Ishikawa (cell line): ENCODE measurements around the gene TNFSF10.

Source experiments
- CEBPB ChIP-seq: IDR thresholded peaks from 2 replicates; pipeline ENCODE4 v1.6.1; 2012
- CREB1 ChIP-seq: IDR thresholded peaks from 2 replicates; pipeline ENCODE4 v1.6.1; 2012; ENCODE audit warnings: low read depth
- EGR1 ChIP-seq: IDR thresholded peaks from 2 replicates; pipeline ENCODE4 v1.6.1; 2012
- EP300 ChIP-seq: IDR thresholded peaks from 2 replicates; pipeline ENCODE4 v1.6.1; 2012; ENCODE audit warnings: borderline replicate concordance
- FOXM1 ChIP-seq: IDR thresholded peaks from 2 replicates; pipeline ENCODE4 v1.6.1; 2012; ENCODE audit warnings: low read depth, borderline replicate concordance
- MAX ChIP-seq: IDR thresholded peaks from 2 replicates; pipeline ENCODE4 v1.6.1; 2012
- NFIC ChIP-seq: IDR thresholded peaks from 2 replicates; pipeline ENCODE4 v1.6.1; 2012
- RAD21 ChIP-seq: IDR thresholded peaks from 2 replicates; pipeline ENCODE4 v1.6.1; 2012; ENCODE audit warnings: low read depth
- TAF1 ChIP-seq: IDR thresholded peaks from 2 replicates; pipeline ENCODE4 v1.6.1; 2012; ENCODE audit warnings: low read depth, mild to moderate bottlenecking
- TCF12 ChIP-seq: IDR thresholded peaks from 2 replicates; pipeline ENCODE4 v1.6.1; 2012; ENCODE audit warnings: low read depth
- TEAD4 ChIP-seq: IDR thresholded peaks from 2 replicates; pipeline ENCODE4 v1.6.1; 2012
- YY1 ChIP-seq: IDR thresholded peaks from 2 replicates; pipeline ENCODE4 v1.6.1; 2012; ENCODE audit warnings: low read depth
- ZBTB7A ChIP-seq: IDR thresholded peaks from 2 replicates; pipeline ENCODE4 v1.6.1; 2012; ENCODE audit warnings: low read depth
- TF ChIP-seq, protein P1 (sequence below): IDR thresholded peaks from 2 replicates; pipeline ENCODE4 v1.6.1; 2012
- TF ChIP-seq, protein P2 (sequence below): IDR thresholded peaks from 2 replicates; pipeline ENCODE4 v1.6.1; 2012; ENCODE audit warnings: low read depth, mild to moderate bottlenecking

The TNFSF10 gene

DNA sequence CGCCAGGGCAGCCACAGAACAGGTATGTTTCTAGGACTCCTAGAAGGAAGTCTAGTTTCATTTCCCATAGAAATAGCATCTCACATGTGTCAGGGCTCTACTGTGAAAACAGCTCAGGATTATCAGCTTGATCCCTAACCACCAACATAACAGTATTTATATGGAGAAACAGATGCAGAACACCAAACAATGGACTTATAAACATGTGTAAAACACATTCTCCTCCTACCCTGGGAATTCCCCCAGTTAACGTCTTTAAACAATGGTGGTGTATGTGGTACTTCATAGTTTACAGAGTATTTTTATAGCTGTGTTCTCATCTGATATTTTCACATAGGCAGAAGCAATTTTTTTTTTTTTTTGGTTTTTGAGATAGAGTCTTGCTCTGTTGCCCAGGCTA, 9.7 kb downstream of the TNFSF10 start:
- no peak for TF ChIP-seq MAX
- TF ChIP-seq NFIC = no peak
- no peak for TF ChIP-seq TEAD4
- TF ChIP-seq, protein P1, sequence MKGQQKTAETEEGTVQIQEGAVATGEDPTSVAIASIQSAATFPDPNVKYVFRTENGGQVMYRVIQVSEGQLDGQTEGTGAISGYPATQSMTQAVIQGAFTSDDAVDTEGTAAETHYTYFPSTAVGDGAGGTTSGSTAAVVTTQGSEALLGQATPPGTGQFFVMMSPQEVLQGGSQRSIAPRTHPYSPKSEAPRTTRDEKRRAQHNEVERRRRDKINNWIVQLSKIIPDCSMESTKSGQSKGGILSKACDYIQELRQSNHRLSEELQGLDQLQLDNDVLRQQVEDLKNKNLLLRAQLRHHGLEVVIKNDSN = no peak
- no peak for TF ChIP-seq YY1
- no peak for TF ChIP-seq RAD21
- TF ChIP-seq TCF12 = no peak
- TF ChIP-seq EGR1 = no peak
- TF ChIP-seq TAF1 = no peak
- no peak for TF ChIP-seq CEBPB
- TF ChIP-seq EP300 = no peak
- TF ChIP-seq ZBTB7A = no peak
- no peak for TF ChIP-seq CREB1
- TF ChIP-seq, protein P2, sequence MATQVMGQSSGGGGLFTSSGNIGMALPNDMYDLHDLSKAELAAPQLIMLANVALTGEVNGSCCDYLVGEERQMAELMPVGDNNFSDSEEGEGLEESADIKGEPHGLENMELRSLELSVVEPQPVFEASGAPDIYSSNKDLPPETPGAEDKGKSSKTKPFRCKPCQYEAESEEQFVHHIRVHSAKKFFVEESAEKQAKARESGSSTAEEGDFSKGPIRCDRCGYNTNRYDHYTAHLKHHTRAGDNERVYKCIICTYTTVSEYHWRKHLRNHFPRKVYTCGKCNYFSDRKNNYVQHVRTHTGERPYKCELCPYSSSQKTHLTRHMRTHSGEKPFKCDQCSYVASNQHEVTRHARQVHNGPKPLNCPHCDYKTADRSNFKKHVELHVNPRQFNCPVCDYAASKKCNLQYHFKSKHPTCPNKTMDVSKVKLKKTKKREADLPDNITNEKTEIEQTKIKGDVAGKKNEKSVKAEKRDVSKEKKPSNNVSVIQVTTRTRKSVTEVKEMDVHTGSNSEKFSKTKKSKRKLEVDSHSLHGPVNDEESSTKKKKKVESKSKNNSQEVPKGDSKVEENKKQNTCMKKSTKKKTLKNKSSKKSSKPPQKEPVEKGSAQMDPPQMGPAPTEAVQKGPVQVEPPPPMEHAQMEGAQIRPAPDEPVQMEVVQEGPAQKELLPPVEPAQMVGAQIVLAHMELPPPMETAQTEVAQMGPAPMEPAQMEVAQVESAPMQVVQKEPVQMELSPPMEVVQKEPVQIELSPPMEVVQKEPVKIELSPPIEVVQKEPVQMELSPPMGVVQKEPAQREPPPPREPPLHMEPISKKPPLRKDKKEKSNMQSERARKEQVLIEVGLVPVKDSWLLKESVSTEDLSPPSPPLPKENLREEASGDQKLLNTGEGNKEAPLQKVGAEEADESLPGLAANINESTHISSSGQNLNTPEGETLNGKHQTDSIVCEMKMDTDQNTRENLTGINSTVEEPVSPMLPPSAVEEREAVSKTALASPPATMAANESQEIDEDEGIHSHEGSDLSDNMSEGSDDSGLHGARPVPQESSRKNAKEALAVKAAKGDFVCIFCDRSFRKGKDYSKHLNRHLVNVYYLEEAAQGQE = no peak
- no peak for TF ChIP-seq FOXM1

- TF ChIP-seq, protein P2 = no peak
- no peak for TF ChIP-seq MAX
- no peak for TF ChIP-seq YY1
- no peak for TF ChIP-seq FOXM1
These were observed 11.2 kb downstream of the TNFSF10 start for GRCh38 chr3:172511783-172512762.

- TF ChIP-seq YY1 (no peak), FOXM1 (no peak), ZBTB7A (no peak)
- TF ChIP-seq, protein P1 = no peak
These were observed 17.1 kb downstream of the TNFSF10 start for GRCh38 chr3:172506094-172506493.

GRCh38 chr3:172501540-172501939, 21.7 kb downstream of the TNFSF10 start:
- TF ChIP-seq EP300 = no peak
- no peak for TF ChIP-seq TEAD4
- TF ChIP-seq NFIC = no peak
- no peak for TF ChIP-seq CEBPB
- TF ChIP-seq EGR1 = no peak
- no peak for TF ChIP-seq TAF1
- TF ChIP-seq, protein P2 = no peak
- no peak for TF ChIP-seq ZBTB7A
- TF ChIP-seq FOXM1 = no peak
- TF ChIP-seq RAD21 = no peak
- no peak for TF ChIP-seq MAX
- TF ChIP-seq TCF12 = no peak
- TF ChIP-seq CREB1 = no peak
- TF ChIP-seq, protein P1 = no peak
- no peak for TF ChIP-seq YY1
